Brain microvascular endothelial cell (primary cell): Measurements from ENCODE around the gene CDR2.

Source experiments
- DNase-seq: peaks from one replicate; pipeline ENCODE4 v3.0.0-alpha.2; 2020
- H3K27ac ChIP-seq: fragments of 250-450 bp; sonication (Bioruptor Pico); 2 replicates; pipeline ENCODE4 v1.5.1; 2020; ENCODE audit warnings: mild to moderate bottlenecking, moderate library complexity
- H3K27me3 ChIP-seq: fragments of 250-450 bp; sonication (Bioruptor Pico); replicated peaks from 2 replicates; pipeline ENCODE4 v1.5.1; 2020; ENCODE audit warnings: mild to moderate bottlenecking
- H3K36me3 ChIP-seq: fragments of 250-450 bp; sonication (Bioruptor Pico); replicated peaks from 2 replicates; pipeline ENCODE4 v1.5.1; 2020; ENCODE audit warnings: mild to moderate bottlenecking
- H3K4me3 ChIP-seq: 2 replicates; pipeline ENCODE4 v1.5.1; 2011; ENCODE audit warnings: low read depth, mild to moderate bottlenecking, control low read depth, low read length, moderate library complexity
- in situ Hi-C: cut with HindIII; loops from 2 replicates; pipeline ENCODE4 v1.10.0; 2017; ENCODE audit warnings: low sequenced_read_pairs, low pct_ligation_motif_present
- TF ChIP-seq, protein P1 (sequence below): IDR thresholded peaks from 2 replicates; pipeline ENCODE4 v1.5.1; 2011; ENCODE audit warnings: low read depth, mild to moderate bottlenecking, moderate library complexity, low read length, control low read depth, inconsistent platforms; ENCODE audit errors: missing control alignments

CDR2 gene

DNA sequence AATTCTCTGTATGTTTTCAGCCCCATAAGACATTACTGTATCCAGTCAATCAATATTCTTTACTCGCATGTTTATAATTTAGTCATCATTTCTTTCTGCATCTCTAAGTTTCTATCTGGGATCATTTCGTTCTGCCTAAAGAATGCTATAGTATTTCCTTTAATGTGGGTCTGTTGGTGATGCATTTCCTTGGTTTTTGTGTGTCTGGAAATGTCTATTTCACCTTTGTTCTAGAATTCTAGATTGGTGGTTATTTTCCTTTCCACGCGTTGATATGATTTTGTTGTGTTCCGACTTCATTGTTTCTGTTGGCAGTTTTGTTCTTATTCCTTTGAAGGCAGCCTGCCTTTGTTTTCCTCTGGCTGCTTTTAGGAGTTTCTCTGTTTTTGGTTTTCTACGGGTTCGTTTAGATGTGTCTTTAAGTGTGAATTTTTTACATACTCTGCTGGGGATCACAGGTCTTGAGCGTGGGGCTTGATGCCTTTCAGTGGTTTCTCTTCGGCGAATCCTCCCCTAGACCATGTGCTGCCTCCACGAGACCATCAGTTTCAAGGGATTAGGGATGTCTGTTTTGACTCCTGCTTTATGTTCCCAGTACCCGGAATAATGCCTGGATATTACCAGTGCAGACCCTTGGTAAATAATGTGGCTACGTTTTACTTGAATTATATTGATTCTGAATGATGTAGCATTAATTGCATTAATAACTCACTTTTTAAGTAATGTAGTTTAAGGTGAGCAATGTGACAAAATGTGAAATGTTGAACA, 53.7 kb downstream of the CDR2 start:
- TF ChIP-seq, protein P1, sequence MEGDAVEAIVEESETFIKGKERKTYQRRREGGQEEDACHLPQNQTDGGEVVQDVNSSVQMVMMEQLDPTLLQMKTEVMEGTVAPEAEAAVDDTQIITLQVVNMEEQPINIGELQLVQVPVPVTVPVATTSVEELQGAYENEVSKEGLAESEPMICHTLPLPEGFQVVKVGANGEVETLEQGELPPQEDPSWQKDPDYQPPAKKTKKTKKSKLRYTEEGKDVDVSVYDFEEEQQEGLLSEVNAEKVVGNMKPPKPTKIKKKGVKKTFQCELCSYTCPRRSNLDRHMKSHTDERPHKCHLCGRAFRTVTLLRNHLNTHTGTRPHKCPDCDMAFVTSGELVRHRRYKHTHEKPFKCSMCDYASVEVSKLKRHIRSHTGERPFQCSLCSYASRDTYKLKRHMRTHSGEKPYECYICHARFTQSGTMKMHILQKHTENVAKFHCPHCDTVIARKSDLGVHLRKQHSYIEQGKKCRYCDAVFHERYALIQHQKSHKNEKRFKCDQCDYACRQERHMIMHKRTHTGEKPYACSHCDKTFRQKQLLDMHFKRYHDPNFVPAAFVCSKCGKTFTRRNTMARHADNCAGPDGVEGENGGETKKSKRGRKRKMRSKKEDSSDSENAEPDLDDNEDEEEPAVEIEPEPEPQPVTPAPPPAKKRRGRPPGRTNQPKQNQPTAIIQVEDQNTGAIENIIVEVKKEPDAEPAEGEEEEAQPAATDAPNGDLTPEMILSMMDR = no peak
- Histone ChIP-seq H3K36me3 (peaks cover 44% of the 10 kb centered on the region), H3K4me3 (no peak overlapping the region), H3K27ac (no peak overlapping the region), H3K27me3 (no peaks in the 10 kb centered on the region)
- in situ Hi-C loops = no loop called here
- DNase-seq = no peak

DNA sequence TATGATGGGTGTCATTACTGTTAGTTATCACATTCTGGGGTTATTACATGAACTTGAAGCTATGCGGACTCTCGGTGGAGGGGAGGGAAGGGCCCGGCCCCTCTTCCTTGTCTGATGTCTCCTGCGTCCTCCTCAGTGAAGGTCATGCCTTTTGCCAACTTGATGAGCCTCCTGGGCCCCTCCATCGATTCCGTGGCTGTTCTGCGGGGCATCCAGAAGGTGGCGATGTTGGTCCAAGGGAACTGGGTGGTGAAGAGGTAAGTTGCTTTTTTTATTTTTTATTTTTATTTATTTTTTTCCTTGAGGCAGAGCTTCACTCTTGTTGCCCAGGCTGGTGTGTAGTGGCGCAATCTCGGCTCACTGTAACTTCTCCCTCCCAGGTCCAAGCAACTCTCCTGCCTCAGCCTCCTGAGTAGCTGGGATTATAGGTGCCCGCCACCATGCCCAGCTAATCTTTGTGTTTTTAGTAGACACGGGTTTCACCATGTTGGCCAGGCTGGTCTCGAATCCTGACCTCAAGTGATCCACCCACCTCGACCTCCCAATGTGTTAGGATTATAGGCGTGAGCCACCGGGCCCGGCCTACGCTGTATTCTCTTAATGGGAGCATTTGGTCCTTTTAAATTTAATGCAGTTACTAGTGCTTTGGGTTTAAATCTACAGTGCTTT, 55.6 kb downstream of the CDR2 start:
- Histone ChIP-seq H3K27ac (no peak overlapping the region), H3K4me3 (no peak overlapping the region), H3K27me3 (no peaks in the 10 kb centered on the region), H3K36me3 (peaks cover 37% of the 10 kb centered on the region)
- TF ChIP-seq, protein P1 = peak; percentile 80
- in situ Hi-C loops = no loop called here
- DNase-seq = peak; percentile 28

DNA sequence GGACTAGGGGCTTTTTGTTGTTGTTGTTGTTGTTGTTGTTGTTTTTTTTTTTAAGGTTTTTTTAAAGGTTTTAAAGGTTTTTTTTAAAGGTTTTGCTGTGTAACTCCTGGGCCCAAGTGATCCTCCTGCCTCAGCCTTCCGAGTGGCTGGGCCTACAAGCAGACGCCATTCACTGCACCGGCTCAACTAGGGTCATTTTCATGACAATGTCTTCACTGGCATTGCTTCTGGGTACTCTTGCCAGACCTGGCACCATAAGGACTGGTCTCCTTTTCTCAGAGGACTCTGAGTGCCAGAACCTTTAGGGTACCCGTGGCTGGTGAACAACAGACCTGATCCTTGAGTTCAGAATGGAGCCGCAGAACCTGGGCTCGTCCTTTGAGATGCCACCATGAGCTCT, 56.8 kb downstream of the CDR2 start:
- peaks cover 46% of the 10 kb centered on the region for H3K36me3 ChIP-seq
- H3K27me3 ChIP-seq = no peaks in the 10 kb centered on the region
- no peak overlapping the region for H3K27ac ChIP-seq
- TF ChIP-seq, protein P1 = no peak
- in situ Hi-C loops = no loop called here
- no peak overlapping the region for H3K4me3 ChIP-seq
- DNase-seq = no peak

DNA sequence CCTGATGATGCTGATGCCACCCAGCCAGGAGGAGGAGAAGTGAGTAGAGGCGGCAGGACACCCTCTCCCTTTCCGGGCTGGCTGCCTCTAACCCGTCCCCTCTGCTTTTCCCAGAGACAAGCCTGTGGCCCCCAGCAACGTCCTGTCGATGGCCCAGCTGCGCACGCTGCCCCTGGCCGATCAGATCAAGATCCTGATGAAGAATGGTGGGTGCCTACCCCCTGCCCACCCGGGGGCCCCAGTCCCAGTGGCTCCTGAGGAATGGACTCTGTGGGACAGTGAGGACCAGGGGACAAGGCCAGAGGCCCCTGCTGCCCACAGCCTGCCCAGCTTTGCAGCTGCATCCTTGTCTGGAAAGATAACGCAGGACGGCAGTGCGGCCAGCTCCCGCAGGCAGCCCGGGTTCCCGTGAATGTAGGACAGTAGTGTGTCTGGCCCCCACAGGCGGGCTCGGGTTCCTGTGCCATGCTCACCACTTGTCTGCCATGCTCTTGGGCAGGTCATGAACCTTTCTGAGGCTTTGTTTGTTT, 57.4 kb downstream of the CDR2 start:
- Histone ChIP-seq H3K36me3 (peaks cover 51% of the 10 kb centered on the region), H3K4me3 (no peak overlapping the region), H3K27ac (no peak overlapping the region), H3K27me3 (no peaks in the 10 kb centered on the region)
- TF ChIP-seq, protein P1 = no peak
- in situ Hi-C loops = no loop called here
- DNase-seq = no peak

DNA sequence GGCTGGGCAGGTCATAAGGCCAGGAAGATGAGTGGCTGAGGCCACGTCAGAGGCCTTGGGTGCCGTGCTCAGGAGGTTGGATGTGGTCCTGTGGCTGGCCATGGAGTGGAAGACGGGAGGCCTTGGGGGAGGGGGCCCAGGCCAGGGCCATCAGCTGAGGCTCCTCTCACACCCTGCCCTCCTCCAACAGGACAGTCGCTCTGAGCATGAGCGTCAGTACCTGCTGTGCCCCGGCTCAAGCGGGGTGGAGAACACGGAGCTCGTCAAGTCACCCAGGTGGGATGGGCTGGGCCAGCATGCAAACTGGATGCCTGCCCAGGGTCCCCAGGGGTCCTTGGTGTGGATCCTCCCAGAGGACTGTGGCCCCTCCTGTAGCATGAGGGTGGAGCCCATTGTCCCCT, 58.0 kb downstream of the CDR2 start:
- in situ Hi-C loops = no loop called here
- H3K27ac ChIP-seq = no peak overlapping the region
- H3K4me3 ChIP-seq = no peak overlapping the region
- H3K27me3 ChIP-seq = no peaks in the 10 kb centered on the region
- TF ChIP-seq, protein P1 = no peak
- peaks cover 49% of the 10 kb centered on the region for H3K36me3 ChIP-seq
- DNase-seq = no peak
